T-helper 2 cell treated with Interferon-gamma antibody and Interleukin-4, amounts not matched to agents 5 μg/mL and 100 μg/mL, for 36 hours (primary cell): ENCODE data around the gene YIPF5.

Experiments
- DNase-seq: peaks from one replicate; pipeline ENCODE4 v3.0.0; 2021; ENCODE audit warnings: low spot score
- H3K27ac Mint-ChIP-seq: one replicate; pipeline ENCODE4 v1.8.0; 2021; ENCODE audit warnings: mild to moderate bottlenecking, mixed read lengths
- H3K27me3 Mint-ChIP-seq: one replicate; pipeline ENCODE4 v1.8.0; 2021; ENCODE audit warnings: low read depth, mixed read lengths
- H3K36me3 Mint-ChIP-seq: one replicate; pipeline ENCODE4 v1.8.0; 2021; ENCODE audit warnings: low read depth, mixed read lengths
- H3K4me1 Mint-ChIP-seq: one replicate; pipeline ENCODE4 v1.8.0; 2021; ENCODE audit warnings: low read depth, mixed read lengths
- H3K4me3 Mint-ChIP-seq: one replicate; pipeline ENCODE4 v1.8.0; 2022; ENCODE audit warnings: mild to moderate bottlenecking, moderate library complexity, mixed read lengths
- H3K9me3 Mint-ChIP-seq: one replicate; pipeline ENCODE4 v1.8.0; 2021; ENCODE audit warnings: mixed read lengths

The YIPF5 gene

GRCh38 chr5:144126707-144127106 is 43.8 kb downstream of the YIPF5 start:
- Mint-ChIP-seq H3K27me3 (peaks cover 3% of the 10 kb centered on the region), H3K4me3 (no peak overlapping the region), H3K27ac (no peak overlapping the region), H3K36me3 (no peaks in the 10 kb centered on the region), H3K9me3 (no peaks in the 10 kb centered on the region), H3K4me1 (no peaks in the 10 kb centered on the region)
- DNase-seq: no peak

- DNase-seq: no peak
- H3K36me3 Mint-ChIP-seq: no peaks in the 10 kb centered on the region
- H3K4me3 Mint-ChIP-seq: no peak overlapping the region
- H3K27ac Mint-ChIP-seq: no peak overlapping the region
- H3K4me1 Mint-ChIP-seq: no peaks in the 10 kb centered on the region
- H3K27me3 Mint-ChIP-seq: peaks cover under 1% of the 10 kb centered on the region
- no peaks in the 10 kb centered on the region for H3K9me3 Mint-ChIP-seq
These were observed 45.2 kb downstream of the YIPF5 start for GRCh38 chr5:144125163-144125726.

- H3K36me3 Mint-ChIP-seq: no peaks in the 10 kb centered on the region
- H3K9me3 Mint-ChIP-seq: no peaks in the 10 kb centered on the region
- DNase-seq: no peak
- H3K4me3 Mint-ChIP-seq: no peak overlapping the region
- no peak overlapping the region for H3K27ac Mint-ChIP-seq
- no peaks in the 10 kb centered on the region for H3K27me3 Mint-ChIP-seq
- H3K4me1 Mint-ChIP-seq: no peaks in the 10 kb centered on the region
These were observed 47.8 kb downstream of the YIPF5 start for GRCh38 chr5:144122641-144123040.

GRCh38 chr5:144122081-144122480 is 48.4 kb downstream of the YIPF5 start:
- DNase-seq: no peak
- H3K9me3 Mint-ChIP-seq: no peaks in the 10 kb centered on the region
- H3K27me3 Mint-ChIP-seq: no peaks in the 10 kb centered on the region
- H3K36me3 Mint-ChIP-seq: no peaks in the 10 kb centered on the region
- H3K4me3 Mint-ChIP-seq: no peak overlapping the region
- no peak overlapping the region for H3K27ac Mint-ChIP-seq
- H3K4me1 Mint-ChIP-seq: no peaks in the 10 kb centered on the region

- no peaks in the 10 kb centered on the region for H3K27me3 Mint-ChIP-seq
- no peak for DNase-seq
- H3K4me3 Mint-ChIP-seq: no peak overlapping the region
These were observed 48.9 kb downstream of the YIPF5 start for GRCh38 chr5:144121577-144121976.

GRCh38 chr5:144120661-144121180 is 49.7 kb downstream of the YIPF5 start:
- DNase-seq: no peak

More at GRCh38 chr5:144121577-144121976, 48.9 kb downstream of the YIPF5 start:
- no peaks in the 10 kb centered on the region for H3K4me1 Mint-ChIP-seq
- no peak overlapping the region for H3K27ac Mint-ChIP-seq
- H3K36me3 Mint-ChIP-seq: no peaks in the 10 kb centered on the region
- H3K9me3 Mint-ChIP-seq: no peaks in the 10 kb centered on the region

GRCh38 chr5:144117412-144117811 is 53.0 kb downstream of the YIPF5 start:
- no peaks in the 10 kb centered on the region for H3K9me3 Mint-ChIP-seq
- H3K27ac Mint-ChIP-seq: no peak overlapping the region
- no peak for DNase-seq
- H3K4me3 Mint-ChIP-seq: no peak overlapping the region
- H3K27me3 Mint-ChIP-seq: peaks cover 6% of the 10 kb centered on the region
- H3K36me3 Mint-ChIP-seq: no peaks in the 10 kb centered on the region
- H3K4me1 Mint-ChIP-seq: no peaks in the 10 kb centered on the region

More at GRCh38 chr5:144120661-144121180, 49.7 kb downstream of the YIPF5 start:
- Mint-ChIP-seq H3K27ac (no peak overlapping the region), H3K4me3 (no peak overlapping the region), H3K4me1 (no peaks in the 10 kb centered on the region), H3K36me3 (no peaks in the 10 kb centered on the region), H3K9me3 (no peaks in the 10 kb centered on the region), H3K27me3 (no peaks in the 10 kb centered on the region)

GRCh38 chr5:144114571-144114970 is 55.9 kb downstream of the YIPF5 start:
- Mint-ChIP-seq H3K27ac (no peak overlapping the region), H3K36me3 (no peaks in the 10 kb centered on the region), H3K9me3 (no peaks in the 10 kb centered on the region), H3K4me1 (no peaks in the 10 kb centered on the region), H3K4me3 (no peak overlapping the region), H3K27me3 (peaks cover 11% of the 10 kb centered on the region)
- no peak for DNase-seq
